Measurements from ENCODE around the gene CTAG1A. TPM values are rescaled to one million over a fixed set of nuclear protein-coding genes. Genes with fewer than 3 reads are reported as not detected.
"Not testable (repeated sequence)": the region's sequence is repeated elsewhere in the genome, so short reads cannot be mapped to it uniquely, and the experiment has no call there.

Gene CTAG1A
- total RNA-seq (2014; rRNA removed; shearing (Covaris generic)): not detected in 2 replicates
- not detected in 2 replicates for polyA plus RNA-seq (2016; fragmentation: Nextera tagmentation; extraction: Ambion mirVana)
- long read RNA-seq: 0 reads

GRCh38 chrX:154584585-154585183, at the start of gene CTAG1A:
Gene CTAG1A (plus strand): TSS chrX:154585133. CDS start chrX:154585207, 74 bp downstream.
- not testable (repeated sequence) for H3K9me3 Mint-ChIP-seq; H3K4me1 ChIP-seq (ENCODE audit: insufficient read depth); H3K79me2 ChIP-seq (replicated peaks; ENCODE audit: insufficient read depth); DNase-seq (ENCODE audit: low spot score); H3K27me3 Mint-ChIP-seq (ENCODE audit: insufficient read depth, low read depth, poor library complexity); H3K4me3 Mint-ChIP-seq; H3K27me3 ChIP-seq (ENCODE audit: insufficient read depth); H3F3A ChIP-seq (replicated peaks; ENCODE audit: low read depth); H3K36me3 Mint-ChIP-seq (ENCODE audit: low read depth); H3K4me2 ChIP-seq; H3K27ac ChIP-seq (ENCODE audit: low read depth); H3K9me2 ChIP-seq (ENCODE audit: insufficient read depth); H3K4me3 ChIP-seq; H3K4me1 Mint-ChIP-seq; H3K27ac Mint-ChIP-seq; H2AFZ ChIP-seq; ATAC-seq; H3K36me3 ChIP-seq (ENCODE audit: insufficient read depth); H4K20me1 ChIP-seq (replicated peaks; ENCODE audit: insufficient read depth)

GRCh38 chrX:154535892-154536291, 49.0 kb upstream of the CTAG1A start:
- no peaks in the 10 kb centered on the region for H3K27me3 ChIP-seq (ENCODE audit: insufficient read depth)
- no peaks in the 10 kb centered on the region for H4K20me1 ChIP-seq (replicated peaks; ENCODE audit: insufficient read depth)
- H3K4me1 ChIP-seq (ENCODE audit: insufficient read depth): no peaks in the 10 kb centered on the region
- H3K9me2 ChIP-seq (ENCODE audit: insufficient read depth): no peaks in the 10 kb centered on the region
- no peak overlapping the region for H3K4me3 ChIP-seq
- H3K9me3 Mint-ChIP-seq: no peaks in the 10 kb centered on the region
- H3K4me3 Mint-ChIP-seq: no peak overlapping the region
- H3K4me2 ChIP-seq: no peak overlapping the region
- no peak for TF ChIP-seq ZNF462 (CRISPR knock-in tag; IDR thresholded peaks at IDR 0.05)
- no peak for TF ChIP-seq NANOG (IDR thresholded peaks at IDR 0.05; ENCODE audit: borderline replicate concordance)
- TF ChIP-seq STAT1 (IDR thresholded peaks at IDR 0.05; ENCODE audit: unreplicated experiment): no peak
- H3F3A ChIP-seq (replicated peaks; ENCODE audit: low read depth): no peaks in the 10 kb centered on the region
- DNase-seq (ENCODE audit: low spot score): no peak
- H3K36me3 ChIP-seq (ENCODE audit: insufficient read depth): no peaks in the 10 kb centered on the region; the same call in 1 of the 2 replicates
- peaks cover 8% of the 10 kb centered on the region for H3K27me3 Mint-ChIP-seq (ENCODE audit: insufficient read depth, low read depth, poor library complexity)
- no peak overlapping the region for H3K27ac ChIP-seq (ENCODE audit: low read depth)
- no peaks in the 10 kb centered on the region for H3K4me1 Mint-ChIP-seq
- no peak overlapping the region for H2AFZ ChIP-seq
- H3K27ac Mint-ChIP-seq: no peak overlapping the region
- no peak for ATAC-seq
- peaks cover 30% of the 10 kb centered on the region for H3K36me3 Mint-ChIP-seq (ENCODE audit: low read depth)
- H3K79me2 ChIP-seq (replicated peaks; ENCODE audit: insufficient read depth): no peaks in the 10 kb centered on the region

Data from GM23338 (cell line).